Stimulated activated CD4-positive, alpha-beta T cell treated with anti-CD3 and anti-CD28 coated beads, Interleukin-1b, Interleukin-23, amount 100 ng/mL, for 1 hour (primary cell): ENCODE data around the gene CNGA4.
"Not testable (repeated sequence)": the region's sequence is repeated elsewhere in the genome, so short reads cannot be mapped to it uniquely, and the experiment has no call there.

Experiments
- DNase-seq, 2 donors: peaks; one replicate each; pipeline ENCODE4 v3.0.0-alpha.2; 2020; ENCODE audit warnings: low read depth in 2 of 2

CNGA4 gene

DNA sequence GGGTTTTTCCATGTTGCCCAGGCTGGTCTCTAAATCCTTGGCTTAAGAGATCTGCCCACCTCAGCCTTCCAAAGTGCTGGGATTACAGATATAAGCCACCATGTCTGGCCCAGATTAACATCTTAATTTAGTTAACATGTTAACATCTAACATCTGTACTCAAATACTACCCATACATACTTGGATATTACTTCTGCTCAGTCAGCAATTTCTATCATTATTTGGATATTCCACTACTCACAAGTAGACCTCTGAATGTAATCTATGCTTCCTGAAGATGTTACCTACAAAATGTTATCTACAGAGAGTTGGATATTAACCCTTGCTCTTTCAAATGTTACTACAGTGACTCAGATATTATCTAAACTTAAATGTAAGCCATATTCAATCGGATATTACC is 24.8 kb downstream of the CNGA4 start:
- no peak for DNase-seq

DNA sequence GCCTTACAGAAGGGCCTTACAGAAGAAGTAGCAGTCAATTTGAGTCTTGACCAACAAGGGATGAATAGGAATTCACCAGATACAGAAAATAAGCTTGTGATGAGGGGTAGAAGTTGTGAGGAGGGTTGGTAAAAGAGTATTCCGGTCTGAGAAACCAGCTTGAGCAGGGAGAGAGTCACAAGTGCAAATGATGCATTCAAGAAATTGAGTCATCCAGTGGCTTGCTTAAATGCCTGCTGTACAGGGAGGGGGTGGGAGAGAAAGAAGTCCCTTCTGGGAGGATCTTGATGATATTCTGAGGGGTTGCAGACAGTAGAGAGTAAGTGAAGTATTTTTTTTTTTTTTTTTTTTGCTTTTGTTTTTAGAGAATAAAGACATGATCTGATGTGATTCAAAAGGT is 29.9 kb downstream of the CNGA4 start:
- DNase-seq: no peak

DNA sequence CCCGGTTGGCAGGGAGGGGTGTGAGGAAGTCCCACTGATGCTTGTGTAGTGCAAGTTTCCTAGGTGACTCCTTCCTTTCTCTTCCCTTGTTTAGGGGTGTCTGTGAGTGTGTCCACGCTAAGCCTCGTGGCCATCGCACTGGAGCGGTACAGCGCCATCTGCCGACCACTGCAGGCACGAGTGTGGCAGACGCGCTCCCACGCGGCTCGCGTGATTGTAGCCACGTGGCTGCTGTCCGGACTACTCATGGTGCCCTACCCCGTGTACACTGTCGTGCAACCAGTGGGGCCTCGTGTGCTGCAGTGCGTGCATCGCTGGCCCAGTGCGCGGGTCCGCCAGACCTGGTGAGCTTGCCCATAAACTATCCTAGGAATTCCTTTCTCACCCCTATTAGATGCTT is 31.1 kb downstream of the CNGA4 start:
- no peak for DNase-seq

DNA sequence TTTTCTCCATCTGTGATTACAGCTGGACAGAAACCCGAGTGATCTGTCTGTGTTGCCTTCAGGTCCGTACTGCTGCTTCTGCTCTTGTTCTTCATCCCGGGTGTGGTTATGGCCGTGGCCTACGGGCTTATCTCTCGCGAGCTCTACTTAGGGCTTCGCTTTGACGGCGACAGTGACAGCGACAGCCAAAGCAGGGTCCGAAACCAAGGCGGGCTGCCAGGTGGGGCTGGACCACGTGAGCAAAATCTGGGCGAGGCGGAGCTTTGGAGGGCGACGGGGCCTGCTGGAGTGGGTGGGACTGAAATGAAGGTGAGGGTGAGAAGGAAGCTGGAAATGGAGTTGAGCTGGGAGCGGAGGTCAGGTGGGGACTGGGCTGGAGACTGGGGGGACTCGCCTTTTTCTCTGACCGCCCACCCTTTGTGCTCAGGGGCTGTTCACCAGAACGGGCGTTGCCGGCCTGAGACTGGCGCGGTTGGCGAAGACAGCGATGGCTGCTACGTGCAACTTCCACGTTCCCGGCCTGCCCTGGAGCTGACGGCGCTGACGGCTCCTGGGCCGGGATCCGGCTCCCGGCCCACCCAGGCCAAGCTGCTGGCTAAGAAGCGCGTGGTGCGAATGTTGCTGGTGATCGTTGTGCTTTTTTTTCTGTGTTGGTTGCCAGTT is 31.8 kb downstream of the CNGA4 start:
- DNase-seq: no peak

DNA sequence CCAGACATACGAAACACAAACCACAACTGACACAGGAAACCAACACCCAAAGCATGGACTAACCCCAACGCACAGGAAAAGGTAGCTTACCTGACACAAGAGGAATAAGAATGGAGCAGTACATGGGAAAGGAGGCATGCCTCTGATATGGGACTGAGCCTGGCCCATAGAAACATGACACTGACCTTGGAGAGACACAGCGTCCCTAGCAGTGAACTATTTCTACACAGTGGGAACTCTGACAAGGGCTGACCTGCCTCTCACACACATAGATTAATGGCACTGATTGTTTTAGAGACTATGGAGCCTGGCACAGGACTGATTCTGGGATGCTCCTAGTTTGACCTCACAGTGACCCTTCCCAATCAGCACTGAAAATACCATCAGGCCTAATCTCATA is 32.7 kb downstream of the CNGA4 start:
- no peak for DNase-seq

DNA sequence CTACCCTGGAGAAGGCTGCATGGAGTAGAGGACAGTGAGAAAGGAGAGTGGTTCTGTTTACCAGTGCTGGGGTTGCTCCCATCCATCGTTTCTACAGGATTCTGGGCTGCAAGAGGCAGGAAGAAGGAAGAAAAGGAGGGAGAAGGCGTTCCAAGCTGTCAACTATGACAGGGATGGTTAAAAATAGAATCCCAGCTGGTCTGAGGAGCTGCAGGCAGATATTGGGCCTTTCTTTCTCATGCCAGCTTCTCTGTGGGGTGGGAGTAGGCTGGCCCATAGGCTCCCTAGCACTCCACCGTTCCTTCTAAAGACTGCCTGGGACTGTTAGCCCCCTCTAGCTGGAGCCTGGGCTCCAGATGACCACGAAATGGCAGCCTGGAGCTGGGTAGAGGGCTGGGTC is 34.3 kb downstream of the CNGA4 start:
- DNase-seq: no peak

DNA sequence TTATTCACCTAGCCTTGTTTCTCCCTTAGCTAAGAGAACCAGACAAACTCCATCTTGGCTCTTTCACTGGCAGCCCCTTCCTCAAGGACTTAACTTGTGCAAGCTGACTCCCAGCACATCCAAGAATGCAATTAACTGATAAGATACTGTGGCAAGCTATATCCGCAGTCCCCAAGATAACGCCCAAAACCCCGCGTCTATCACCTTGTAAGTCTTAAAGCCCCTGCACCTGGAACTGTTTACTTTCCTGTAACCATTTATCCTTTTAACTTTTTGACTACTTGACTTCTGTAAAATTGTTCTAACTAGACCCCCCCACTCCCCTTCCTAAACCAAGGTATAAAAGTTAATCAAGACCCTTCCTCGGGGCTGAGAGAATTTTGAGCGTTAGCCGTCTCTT is 41.9 kb downstream of the CNGA4 start:
- not testable (repeated sequence) for DNase-seq

DNA sequence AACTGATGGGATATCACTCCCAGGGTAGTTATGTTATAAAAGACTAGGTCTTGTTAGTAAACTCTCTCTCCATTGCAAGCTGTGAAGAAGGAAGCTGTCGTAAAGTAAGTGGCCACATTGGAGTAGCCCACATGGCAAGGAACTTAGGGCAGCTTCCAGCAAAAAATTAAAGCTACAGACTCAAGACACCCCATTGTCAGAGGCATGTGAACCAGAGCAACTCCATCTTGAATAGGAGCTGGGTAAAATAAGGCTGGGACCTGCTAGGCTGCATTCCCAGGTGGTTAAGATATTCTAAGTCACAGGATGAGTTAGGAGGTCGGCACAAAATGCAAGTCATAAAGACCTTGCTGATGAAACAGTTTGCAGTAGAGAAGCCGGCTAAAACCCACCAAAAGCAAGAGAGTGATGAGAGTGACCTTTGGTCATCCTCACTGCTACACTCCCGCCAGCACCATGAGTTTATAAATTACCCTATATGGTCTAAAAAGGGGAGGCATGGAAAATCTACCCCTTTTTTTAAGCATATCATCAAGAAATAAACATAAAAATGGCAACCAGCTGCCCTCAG is 44.6 kb downstream of the CNGA4 start:
- DNase-seq: no peak

DNA sequence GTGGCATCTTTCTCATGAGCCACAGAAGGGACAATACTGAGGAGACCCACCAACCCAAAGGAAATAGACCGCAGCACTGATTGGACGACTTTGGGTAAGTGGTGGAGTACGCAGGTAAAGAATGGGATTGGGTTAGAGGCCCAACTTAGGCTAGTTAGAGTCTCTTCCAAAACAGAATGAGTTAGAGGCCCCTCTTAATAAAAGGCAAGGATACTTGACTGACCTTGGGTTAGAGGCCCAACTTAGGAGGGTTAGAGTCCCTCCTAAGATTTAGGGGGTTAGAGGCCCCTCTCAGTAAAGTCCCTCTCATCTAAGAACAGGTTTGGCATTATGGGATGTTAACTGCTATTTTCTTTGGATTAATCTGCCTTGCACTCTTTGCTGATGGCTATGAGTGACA is 45.4 kb downstream of the CNGA4 start:
- DNase-seq: no peak

DNA sequence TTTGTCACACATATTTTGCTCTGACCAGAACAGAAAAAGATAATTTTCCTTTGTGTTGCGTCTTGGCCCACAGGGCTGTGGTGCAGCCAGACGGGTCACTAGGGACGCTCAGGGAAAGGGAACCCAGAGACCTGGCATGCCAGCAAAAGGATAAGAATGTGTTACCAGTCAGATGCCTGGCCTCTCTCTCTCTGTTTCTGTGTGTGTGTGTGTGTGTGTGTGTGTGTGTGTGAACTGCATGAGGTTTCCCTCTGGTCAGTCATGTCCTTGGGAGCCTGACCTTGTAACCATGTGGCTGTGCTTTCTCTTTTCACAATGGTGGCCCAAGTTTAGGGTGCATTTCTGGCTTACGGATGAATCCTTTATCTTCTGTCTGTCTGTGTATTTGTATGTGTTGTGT is 46.1 kb downstream of the CNGA4 start:
- no peak for DNase-seq
